Thyroid gland (tissue), 4 donors: Measurements from ENCODE around the gene PKNOX2. TPM values are rescaled to one million over a fixed set of nuclear protein-coding genes. Genes with fewer than 3 reads are reported as not detected.

Experiments
- DNase-seq, 2 donors: peaks; one replicate each; pipeline ENCODE4 v3.0.0-alpha.2; 2019
- H3K27ac ChIP-seq, 3 donors: fragments of 200-600 bp; sonication (generic); 1 replicate in 2 of 3; 2 replicates in 1 of 3; pipeline ENCODE4 v1.5.1; 2016 to 2019; ENCODE audit warnings: mild to moderate bottlenecking in 1 of 3, moderate library complexity in 1 of 3
- H3K27me3 ChIP-seq: fragments of 200-600 bp; sonication (generic); one replicate; pipeline ENCODE4 v1.5.1; 2019
- H3K36me3 ChIP-seq, 2 donors: fragments of 200-600 bp; sonication (generic); one replicate each; pipeline ENCODE4 v1.5.1; 2016 to 2019
- H3K4me1 ChIP-seq, 2 donors: fragments of 200-600 bp; sonication (generic); one replicate each; pipeline ENCODE4 v1.5.1; 2017 to 2019
- H3K4me3 ChIP-seq, 3 donors: fragments of 200-600 bp; sonication (generic); replicated peaks in 1 of 3; 1 replicate in 2 of 3; 2 replicates in 1 of 3; pipeline ENCODE4 v1.5.1; 2016; ENCODE audit warnings: mild to moderate bottlenecking in 1 of 3
- H3K9me3 ChIP-seq: fragments of 200-600 bp; sonication (generic); one replicate; pipeline ENCODE4 v1.5.1; 2017
- CTCF ChIP-seq, 6 experiments: fragments of 200-600 bp in 3 of 6; fragments of 450-650 bp in 3 of 6; sonication (generic) in 3 of 6; IDR thresholded peaks; one replicate each; pipeline ENCODE4 v1.5.1; 2016 to 2019; ENCODE audit warnings: antibody characterized with exemption in 6 of 6, mild to moderate bottlenecking in 2 of 6, inconsistent platforms in 1 of 6, moderate library complexity in 1 of 6
- POLR2A ChIP-seq, 2 donors: fragments of 450-650 bp; IDR thresholded peaks; one replicate each; pipeline ENCODE4 v1.6.1; 2017; ENCODE audit warnings: antibody characterized with exemption in 2 of 2, mild to moderate bottlenecking in 2 of 2, moderate library complexity in 1 of 2
- WGBS, 2 donors: methylation state at CpG; one replicate each; pipeline ENCODE4 v1.1.5; 2017; 5-methylcytosine and 5-hydroxymethylcytosine counted together
- intact Hi-C: fragments of 100-400 bp; cut with DNase I; formaldehyde crosslinking; loops from one replicate; pipeline ENCODE4 v1.15.1; 2023
- total RNA-seq, 4 donors: library from RNA; depleted of rRNA; stranded (reverse); fragments of >200 nt; gene quantifications; one replicate each; pipeline ENCODE4 v1.2.3, GENCODE V29; 2016

PKNOX2 gene
- total RNA-seq, 4 donors from 2014 or later = 6.3 to 28.0 (median 18.7) TPM

DNA sequence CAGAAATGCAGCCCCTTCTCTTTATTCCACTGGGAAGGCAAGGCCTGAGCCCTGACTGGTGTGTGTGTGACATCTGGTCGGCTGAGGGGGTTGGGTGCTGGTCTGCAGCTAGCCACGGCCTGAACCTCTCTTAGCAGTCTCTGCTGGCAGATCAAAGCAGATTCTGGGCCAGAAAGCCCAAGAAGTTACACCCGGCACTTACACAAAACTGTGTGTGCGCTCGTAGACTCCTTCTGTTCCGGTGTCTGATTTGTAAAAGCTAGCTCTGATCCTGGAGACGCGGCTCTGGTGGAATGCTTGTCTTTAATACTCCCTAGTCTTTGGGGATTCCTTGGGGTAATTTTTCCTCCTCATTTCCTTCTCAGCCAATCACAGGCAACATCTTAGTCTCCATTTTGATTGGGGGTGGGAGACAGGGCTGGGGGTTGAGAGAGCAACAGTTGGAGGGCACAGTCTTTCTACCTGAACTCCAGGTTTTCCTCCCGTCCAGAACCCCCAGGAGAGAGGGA, 5.5 kb downstream of the PKNOX2 start:
- 20 to 40% methylated on average over 9 of the region's 9 CpGs for WGBS, 2 donors
- intact Hi-C loops = no loop called here
- no peaks in the 10 kb centered on the region for H3K9me3 ChIP-seq
- peak overlapping the region; percentile 70 to 81 (median 79) for H3K27ac ChIP-seq
- H3K36me3 ChIP-seq = no peaks in the 10 kb centered on the region
- TF ChIP-seq POLR2A (IDR thresholded peaks at IDR 0.05) (no peak), CTCF (IDR thresholded peaks at IDR 0.05) (no peak)
- no peaks in the 10 kb centered on the region for H3K27me3 ChIP-seq
- no peak overlapping the region for H3K4me3 ChIP-seq
- DNase-seq = peak; percentile 62 to 73
- H3K4me1 ChIP-seq = peaks cover 39 to 67% of the 10 kb centered on the region in 2 donors

DNA sequence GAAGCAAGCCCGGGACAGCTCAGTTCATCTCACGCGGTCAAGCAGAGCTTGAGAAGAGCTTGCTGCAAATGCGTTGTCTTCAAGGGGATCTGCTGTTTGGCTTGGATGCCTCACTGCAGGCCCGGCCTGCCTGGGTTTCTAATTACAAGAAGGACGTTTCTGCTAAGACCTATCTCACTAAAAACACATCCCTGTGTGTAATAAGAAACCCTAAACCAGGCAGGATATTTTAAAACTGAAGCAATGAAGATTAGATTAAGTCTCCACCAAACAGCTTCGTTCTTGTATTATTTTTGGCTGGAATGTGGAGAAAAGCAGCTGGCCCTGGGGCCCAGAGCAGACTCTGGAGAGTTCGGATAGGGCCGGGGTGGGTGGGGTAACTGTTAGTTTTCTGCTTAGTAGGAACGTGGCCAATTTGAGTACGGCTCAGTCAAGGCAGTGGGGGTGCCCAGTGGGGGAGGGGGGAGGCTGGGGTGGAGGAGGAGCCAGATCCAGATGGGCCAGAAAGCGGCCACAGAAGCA, 6.0 kb downstream of the PKNOX2 start:
- Histone ChIP-seq H3K36me3 (no peaks in the 10 kb centered on the region), H3K4me1 (peaks cover 44 to 72% of the 10 kb centered on the region in 2 donors), H3K4me3 (no peak overlapping the region), H3K27me3 (no peaks in the 10 kb centered on the region), H3K9me3 (no peaks in the 10 kb centered on the region), H3K27ac (peak overlapping the region; percentile 70 to 81 (median 79))
- TF ChIP-seq POLR2A (IDR thresholded peaks at IDR 0.05) (peak in 1 of 2 donors; percentile 8), CTCF (IDR thresholded peaks at IDR 0.05) (no peak)
- peak; percentile 55 to 68 for DNase-seq
- intact Hi-C loops = no loop called here
- WGBS, 2 donors = 20 to 29% methylated on average over 12 of the region's 12 CpGs

- Histone ChIP-seq H3K9me3 (no peaks in the 10 kb centered on the region), H3K27ac (peak overlapping the region in 1 of 3 donors; percentile 7), H3K27me3 (no peaks in the 10 kb centered on the region), H3K4me1 (peaks cover 40 to 77% of the 10 kb centered on the region in 2 donors), H3K4me3 (no peak overlapping the region), H3K36me3 (no peaks in the 10 kb centered on the region)
- intact Hi-C loops = no loop called here
- 94 to 98% methylated on average over 4 of the region's 4 CpGs for WGBS, 2 donors
- DNase-seq = no peak
- TF ChIP-seq POLR2A (IDR thresholded peaks at IDR 0.05) (no peak), CTCF (IDR thresholded peaks at IDR 0.05) (no peak)
These were observed 7.4 kb downstream of the PKNOX2 start for GRCh38 chr11:125171974-125172373.

DNA sequence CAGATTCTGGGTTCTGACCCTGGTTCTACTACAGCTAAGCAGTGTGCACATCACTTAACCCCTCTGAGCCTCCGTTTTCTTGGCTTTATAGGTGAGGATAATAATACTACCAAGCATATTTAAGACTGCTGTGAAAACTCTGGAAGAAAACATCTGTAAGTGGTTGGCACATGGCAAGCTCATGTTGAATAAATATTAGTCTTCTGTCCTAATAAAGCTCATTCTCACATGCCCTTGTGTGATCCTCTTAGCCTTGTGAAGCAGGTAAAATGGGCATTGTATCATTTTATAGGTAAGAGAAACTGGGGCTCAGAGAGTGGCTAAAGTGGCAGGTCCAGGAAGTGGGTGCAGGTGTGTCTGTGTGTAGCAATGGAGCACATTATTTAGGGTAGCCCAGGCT, 8.5 kb downstream of the PKNOX2 start:
- peaks cover 29 to 79% of the 10 kb centered on the region in 2 donors for H3K4me1 ChIP-seq
- no peaks in the 10 kb centered on the region for H3K36me3 ChIP-seq
- H3K27me3 ChIP-seq = no peaks in the 10 kb centered on the region
- 75 to 94% methylated on average over 1 of the region's 1 CpG for WGBS, 2 donors
- no peak for TF ChIP-seq CTCF (IDR thresholded peaks at IDR 0.05)
- no peak for TF ChIP-seq POLR2A (IDR thresholded peaks at IDR 0.05)
- H3K9me3 ChIP-seq = no peaks in the 10 kb centered on the region
- H3K27ac ChIP-seq = no peak overlapping the region
- no peak for DNase-seq
- intact Hi-C loops = no loop called here
- H3K4me3 ChIP-seq = no peak overlapping the region

DNA sequence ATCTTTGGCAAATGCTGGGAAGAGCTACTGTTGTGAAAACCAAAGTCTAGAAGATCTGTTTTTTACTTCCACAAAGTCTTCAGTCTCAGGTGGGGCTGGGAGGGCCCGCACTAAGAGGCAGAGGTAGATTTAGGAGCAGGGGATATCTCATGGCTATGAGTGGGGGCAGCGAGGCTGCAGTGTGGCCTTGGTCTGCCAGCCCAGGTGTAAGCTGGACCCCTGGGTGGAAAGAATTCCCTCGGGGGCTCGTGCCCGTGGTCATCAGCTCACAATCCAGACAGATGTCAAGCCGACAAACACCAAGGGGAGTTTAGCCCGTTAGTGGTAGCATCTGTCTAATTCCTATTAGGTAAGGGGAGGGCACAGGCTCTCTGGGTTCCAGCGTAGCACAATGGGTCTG, 9.0 kb downstream of the PKNOX2 start:
- intact Hi-C loops = no loop called here
- H3K27me3 ChIP-seq = no peaks in the 10 kb centered on the region
- DNase-seq = no peak
- H3K4me3 ChIP-seq = no peak overlapping the region
- no peak for TF ChIP-seq CTCF (IDR thresholded peaks at IDR 0.05)
- TF ChIP-seq POLR2A (IDR thresholded peaks at IDR 0.05) = no peak
- peaks cover 26 to 74% of the 10 kb centered on the region in 2 donors for H3K4me1 ChIP-seq
- no peaks in the 10 kb centered on the region for H3K36me3 ChIP-seq
- H3K27ac ChIP-seq = no peak overlapping the region
- H3K9me3 ChIP-seq = no peaks in the 10 kb centered on the region
- WGBS, 2 donors = 78 to 95% methylated on average over 3 to 8 of the region's 8 CpGs
